Right ventricle myocardium superior (tissue), 1 donor: ENCODE measurements around the gene CD300C. TPM values are rescaled to one million over a fixed set of nuclear protein-coding genes. Genes with fewer than 3 reads are reported as not detected.
"Not testable (repeated sequence)": the region's sequence is repeated elsewhere in the genome, so short reads cannot be mapped to it uniquely, and the experiment has no call there.

Experiments used
- ATAC-seq: fragments of 200-7000 bp; cut with Tn5 transposase; one replicate; pipeline ENCODE4 v1.9.1; 2020; ENCODE audit warnings: mild to moderate bottlenecking; ENCODE audit not compliant: poor library complexity
- DNase-seq: peaks from one replicate; pipeline ENCODE4 v3.0.0-alpha.2; 2020
- intact Hi-C: fragments of 100-400 bp; cut with DNase I; formaldehyde crosslinking; loops from one replicate; pipeline ENCODE4 v1.11.2; 2022
- total RNA-seq: library from RNA; stranded (reverse); fragmentation: NEBNext Ultra II Directional; extraction: Animal tissue kit (Norgen Biotek cat#: 25700); gene quantifications from one replicate; pipeline ENCODE4 v1.2.1, GENCODE V29; 2021
- donor health status: DM: no; HTN: yes; CAD: no; lungs with severe emphysema.

Gene CD300C
- total RNA-seq, 1 donor from 2014 or later = 1.00 TPM

DNA sequence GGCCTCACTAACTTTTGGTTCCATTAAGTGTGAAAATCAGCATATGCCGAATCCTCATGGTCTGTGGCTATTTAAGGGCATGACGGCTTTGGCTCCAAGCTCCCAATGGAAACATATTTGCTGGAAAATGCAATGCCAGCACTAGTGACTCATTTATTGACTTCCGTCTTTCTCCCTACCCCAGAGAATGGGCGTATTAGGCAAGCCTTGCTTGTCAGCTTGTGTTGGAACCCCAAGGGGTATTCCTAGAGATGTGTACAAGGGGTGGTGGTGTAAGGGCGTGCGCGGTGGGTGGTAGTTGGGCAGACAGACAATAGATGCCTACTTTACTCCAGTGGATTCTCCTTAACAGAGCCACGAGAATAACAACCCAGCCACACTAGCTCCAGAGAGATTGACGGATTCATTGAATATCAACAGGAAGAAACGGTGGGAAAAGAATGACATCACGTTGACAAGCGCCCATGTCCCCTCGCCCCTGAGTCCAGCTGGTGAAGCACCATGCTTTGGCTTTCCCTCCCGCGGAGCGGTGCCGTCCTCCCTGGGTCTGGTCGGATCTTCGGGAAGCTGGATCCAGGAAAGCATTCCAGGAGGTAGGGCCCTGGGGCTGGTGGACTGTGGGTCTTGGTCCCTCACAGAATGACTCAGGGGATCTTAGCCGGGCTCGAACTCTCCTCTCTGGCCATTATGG is 25.0 kb downstream of the CD300C start:
- peak; percentile 47 for DNase-seq

DNA sequence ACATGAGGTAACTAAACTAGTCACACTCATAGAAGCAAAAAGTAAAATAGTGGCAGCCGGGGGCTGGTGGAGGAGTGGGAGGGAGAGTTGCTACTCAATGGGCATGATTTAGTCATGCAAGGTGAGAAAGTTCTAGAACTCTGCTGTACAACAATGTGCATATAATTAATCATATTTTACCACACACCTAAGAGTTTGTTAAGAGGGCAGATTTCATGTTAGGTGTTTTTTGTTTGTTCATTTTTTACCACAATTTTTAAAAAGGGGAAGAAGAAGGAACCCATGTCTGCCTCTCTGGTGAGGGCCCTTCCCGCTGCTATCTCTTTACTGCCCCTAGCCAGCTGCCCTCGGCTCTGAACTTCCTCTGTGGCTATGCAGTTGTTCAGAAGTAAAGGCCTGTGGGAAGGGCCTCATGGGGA is 25.9 kb downstream of the CD300C start:
- intact Hi-C loops = no loop called here
- peak; percentile 62 for DNase-seq
- ATAC-seq = peak; percentile 65

More for the DNA sequence above, 25.0 kb downstream of the CD300C start:
- intact Hi-C loops = no loop called here
- ATAC-seq = peak; percentile 80

DNA sequence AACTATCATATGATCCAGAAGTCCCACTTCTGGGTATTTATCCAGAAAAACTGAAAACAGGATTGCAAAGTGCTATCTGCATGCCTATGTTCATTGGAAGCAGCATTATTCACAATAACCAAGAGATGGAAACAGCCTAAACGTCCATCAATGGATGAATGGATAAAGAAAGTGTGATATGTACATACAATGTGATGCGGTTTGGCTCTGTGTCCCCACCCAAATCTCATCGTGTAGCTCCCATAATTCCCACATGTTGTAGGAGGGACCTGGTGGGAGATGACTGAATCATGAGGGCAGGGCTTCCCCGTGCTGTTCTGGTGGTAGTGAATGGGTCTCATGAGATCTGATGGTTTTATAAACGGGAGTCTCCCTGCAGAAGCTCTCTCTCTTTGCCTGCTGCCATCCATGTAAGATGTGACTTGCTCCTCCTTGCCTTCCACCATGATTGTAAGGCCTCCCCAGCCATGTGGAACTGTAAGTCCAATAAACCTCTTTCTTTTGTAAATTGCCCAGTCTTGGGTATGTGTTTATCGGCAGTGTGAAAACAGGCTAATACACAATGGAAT is 27.4 kb downstream of the CD300C start:
- DNase-seq, intact Hi-C loops, ATAC-seq: not testable (repeated sequence)

DNA sequence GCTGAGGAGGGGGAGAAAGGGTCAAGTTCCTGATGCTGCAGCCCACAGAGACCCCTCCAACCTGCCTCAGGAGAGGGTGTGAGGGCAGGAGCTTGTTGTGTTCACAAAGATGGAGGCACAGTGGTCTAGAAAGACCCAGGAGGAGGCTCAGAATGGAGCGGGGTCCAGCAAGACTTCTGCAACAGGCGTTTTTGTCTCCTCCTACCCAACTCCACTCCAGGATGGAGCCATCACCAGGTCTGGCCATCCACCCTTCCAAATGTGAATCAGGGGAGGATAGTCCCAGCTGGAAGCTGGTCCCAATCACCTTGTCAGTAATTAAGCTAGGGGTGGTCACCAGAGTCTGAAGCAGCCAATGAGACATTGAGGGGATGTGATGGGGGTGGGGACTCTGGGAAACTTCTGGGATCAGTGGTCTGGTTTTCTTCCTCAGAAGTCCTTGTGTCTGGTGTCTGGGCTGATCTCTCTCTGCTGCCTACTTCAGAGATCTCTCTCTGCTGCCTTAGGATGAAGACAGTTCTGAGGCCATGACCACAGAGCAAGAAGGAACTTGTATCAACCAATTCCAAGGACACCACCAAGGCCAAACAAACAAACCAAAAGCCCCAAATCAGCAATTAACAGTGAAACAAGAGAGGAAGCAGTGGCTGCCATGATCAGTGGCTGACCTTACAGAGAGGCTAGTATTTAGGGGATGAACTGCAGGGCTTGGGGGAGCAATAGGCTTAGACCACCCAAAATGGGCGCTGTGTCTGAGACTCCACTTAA is 29.2 kb downstream of the CD300C start:
- intact Hi-C loops = no loop called here
- DNase-seq (no peak), ATAC-seq (no peak)

DNA sequence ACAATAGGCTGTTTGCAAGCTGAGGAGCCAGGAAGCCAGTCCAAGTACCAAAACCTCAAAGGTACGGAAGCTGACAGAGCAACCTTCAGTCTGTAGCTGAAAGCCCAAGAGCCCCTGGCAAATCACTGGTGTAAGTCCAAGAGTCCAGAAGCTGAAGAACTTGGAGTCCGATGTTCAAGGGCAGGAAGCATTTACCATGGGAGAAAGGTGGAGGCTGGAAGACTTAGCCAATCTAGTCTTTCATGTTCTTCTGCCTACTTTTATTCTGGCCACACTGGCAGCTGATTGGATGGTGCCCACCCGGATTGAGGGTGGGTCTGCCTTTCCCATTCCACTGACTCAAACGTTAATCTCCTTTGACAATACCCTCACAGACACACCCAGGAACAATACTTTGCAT is 30.0 kb downstream of the CD300C start:
- no peak for ATAC-seq
- no peak for DNase-seq
- intact Hi-C loops = no loop called here

DNA sequence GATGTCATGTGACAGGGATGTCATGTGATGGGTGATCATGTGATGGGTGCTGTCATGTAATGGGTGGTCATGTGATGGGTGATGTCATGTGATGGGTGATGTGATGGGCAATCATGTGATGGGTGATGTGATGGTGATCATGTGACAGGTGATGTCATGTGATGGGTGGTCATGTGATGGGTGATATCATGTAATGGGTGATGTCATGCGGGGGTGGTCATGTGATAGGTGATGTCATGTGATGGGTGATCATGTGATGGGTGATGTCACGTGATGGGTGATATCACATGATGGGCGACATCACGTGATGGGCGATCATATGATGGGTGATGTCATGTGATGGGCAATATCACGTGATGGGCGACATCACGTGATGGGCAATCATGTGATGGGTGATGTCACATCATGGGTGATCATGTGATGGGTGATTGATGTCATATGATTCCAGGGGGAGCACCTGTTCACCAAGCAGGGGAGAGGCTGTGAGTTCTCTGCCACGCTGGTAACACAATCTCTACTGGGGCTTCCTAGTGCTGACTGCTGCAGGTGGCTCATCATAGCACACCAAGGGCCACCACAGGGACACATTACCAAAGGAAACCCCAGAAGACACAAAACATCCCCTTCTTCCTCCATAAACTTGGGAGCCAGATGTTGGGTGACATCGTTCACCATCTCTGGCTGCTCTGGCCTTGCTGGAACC is 31.1 kb downstream of the CD300C start:
- ATAC-seq (no peak), DNase-seq (no peak)
- intact Hi-C loops = no loop called here

DNA sequence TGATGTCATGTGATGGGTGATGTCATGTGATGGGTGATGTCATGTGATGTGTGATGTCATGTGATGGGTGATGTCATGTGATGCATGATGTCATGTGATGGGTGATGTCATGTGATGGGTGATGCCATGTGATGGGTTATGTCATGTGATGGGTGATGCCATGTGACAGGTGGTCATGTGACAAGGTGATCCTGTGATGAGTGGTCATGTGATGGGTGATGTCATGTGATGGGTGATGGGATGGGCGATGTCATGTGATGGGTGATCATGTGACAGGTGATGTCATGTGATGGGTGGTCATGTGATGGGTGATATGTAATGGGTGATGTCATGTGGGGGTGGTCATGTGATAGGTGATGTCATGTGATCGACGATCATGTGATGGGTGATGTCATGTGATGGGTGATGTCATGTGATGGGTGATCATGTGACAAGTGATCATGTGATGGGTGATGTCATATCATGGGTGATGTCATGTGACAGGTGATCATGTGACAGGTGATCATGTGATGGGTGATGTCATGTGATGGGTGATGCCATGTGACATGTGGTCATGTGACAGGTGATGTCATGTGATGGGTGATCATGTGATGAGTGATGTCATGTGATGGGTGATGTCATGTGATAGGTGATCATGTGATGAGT is 31.8 kb downstream of the CD300C start:
- intact Hi-C loops = no loop called here
- ATAC-seq (no peak), DNase-seq (no peak)

DNA sequence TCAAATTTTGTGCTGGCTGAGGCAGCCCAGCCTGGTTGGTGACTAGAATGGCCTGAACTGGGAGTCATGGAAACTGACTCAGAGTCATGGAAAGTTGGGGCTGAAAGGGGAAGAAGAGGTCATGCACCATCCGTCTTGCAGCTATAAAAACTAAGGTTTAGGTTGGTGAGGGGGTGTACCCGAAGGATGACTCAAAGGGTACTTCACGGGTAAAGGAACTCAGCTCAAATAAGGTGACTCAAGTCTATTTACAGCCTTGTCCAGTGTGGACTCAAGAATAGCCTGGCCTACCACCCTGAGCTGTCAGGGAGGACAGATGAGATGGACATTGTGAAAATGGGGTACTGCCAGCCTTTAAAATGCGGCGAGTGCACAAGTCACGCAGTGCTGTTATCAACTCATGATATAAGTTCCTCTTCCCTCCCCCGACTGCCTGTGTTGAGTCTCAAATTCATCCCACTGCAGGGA is 33.3 kb downstream of the CD300C start:
- intact Hi-C loops = no loop called here
- ATAC-seq (peak; percentile 32), DNase-seq (no peak)

DNA sequence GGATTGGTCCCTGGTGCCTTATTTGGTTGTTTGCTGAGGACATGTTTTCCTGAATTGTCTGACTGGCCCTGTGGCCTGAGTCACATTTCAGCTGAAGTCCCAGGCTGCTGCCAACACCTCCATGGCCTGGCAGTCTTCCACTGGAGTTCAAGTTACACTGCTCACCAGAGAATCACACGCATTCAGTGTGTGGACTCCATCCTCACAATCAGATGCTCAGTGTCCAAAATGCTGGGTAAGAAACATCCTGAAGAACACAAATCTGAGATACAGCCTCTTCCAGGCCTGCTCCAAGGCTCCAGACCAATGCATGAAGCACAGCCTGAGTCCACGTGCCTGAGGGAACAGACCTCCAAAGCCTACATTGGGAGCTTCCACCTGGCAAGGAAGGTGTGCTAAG is 33.9 kb downstream of the CD300C start:
- intact Hi-C loops = no loop called here
- ATAC-seq (peak; percentile 85), DNase-seq (peak; percentile 64)

DNA sequence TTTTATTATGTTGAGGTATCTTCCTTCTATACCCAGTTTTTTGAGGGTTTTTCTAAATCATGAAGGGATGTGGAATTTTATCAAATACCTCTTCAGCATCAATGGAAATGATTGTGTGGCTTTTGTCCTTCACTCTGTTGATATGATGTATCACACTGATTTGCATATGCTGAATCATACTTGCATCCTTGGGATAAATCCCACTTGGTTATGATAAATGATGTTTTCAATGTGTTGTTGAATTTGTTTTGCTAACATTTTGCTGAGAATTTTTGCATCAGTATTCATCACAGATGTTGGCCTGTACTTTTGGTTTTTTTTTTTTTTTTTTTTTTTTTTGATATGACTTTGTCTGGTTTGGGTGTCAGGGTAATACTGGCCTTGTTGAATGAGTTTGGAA is 37.8 kb downstream of the CD300C start:
- ATAC-seq (no peak), DNase-seq (no peak)
- intact Hi-C loops = no loop called here

DNA sequence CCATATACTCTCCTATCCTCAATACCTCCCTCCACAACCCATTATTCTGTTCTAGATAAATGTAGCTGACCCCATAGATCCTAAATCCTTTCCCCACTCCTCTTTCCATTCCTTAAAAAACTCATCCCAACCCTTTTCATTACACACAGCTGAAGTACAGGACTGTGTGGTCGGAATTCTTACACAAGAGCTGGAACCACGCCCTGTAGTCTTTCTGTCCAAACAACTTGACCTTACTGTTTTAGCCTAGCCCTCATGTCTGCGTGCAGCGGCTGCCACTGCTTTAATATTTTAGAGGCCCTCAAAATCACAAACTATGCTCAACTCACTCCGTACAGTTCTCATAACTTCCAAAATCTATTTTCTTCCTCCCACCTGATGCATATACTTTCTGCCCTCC is 42.0 kb downstream of the CD300C start:
- DNase-seq, ATAC-seq, intact Hi-C loops: not testable (repeated sequence)

DNA sequence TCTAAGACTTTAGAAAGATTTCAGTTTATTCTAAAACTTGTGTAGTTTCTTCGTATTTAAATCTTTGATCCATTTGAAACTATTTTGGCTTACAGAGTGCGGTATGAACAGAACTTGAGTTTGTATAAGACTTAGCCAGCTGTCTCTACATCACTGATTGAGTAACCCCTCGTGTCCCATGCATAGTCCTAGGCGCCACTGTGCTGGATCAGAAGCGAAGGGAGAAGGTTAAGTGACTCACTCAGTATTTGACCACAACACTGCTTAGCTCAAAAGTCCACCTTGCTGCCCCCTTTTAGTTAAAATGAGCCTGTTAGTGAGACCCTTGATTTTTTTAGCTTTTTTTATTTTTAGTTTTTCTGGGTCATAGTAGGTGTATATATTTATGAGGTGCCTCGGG is 43.1 kb downstream of the CD300C start:
- ATAC-seq (no peak), DNase-seq (no peak)
- intact Hi-C loops = no loop called here

DNA sequence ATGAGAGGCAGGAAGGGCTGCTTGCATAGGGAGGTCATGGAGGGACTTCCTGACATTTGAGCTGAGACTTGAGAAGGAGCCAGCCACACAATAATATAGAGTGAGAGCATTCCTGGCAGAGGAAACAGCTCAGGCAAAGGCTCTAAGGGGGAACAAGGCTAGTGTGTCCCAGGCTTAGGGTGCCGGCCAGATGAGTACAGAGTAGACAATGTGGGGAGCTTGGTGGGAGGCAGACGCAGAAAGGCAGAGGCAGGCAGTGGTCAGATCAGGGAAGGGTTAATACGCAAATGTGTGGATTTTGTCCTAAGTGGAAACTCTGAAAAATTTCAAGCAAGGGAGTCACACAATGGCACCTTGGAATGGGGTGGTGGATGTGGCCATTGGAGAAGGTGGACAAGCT is 45.9 kb downstream of the CD300C start:
- intact Hi-C loops = loop anchor here (10.0 kb wide), 1 partner anchor 195 kb away; no protein-coding TSS in a partner anchor

DNA sequence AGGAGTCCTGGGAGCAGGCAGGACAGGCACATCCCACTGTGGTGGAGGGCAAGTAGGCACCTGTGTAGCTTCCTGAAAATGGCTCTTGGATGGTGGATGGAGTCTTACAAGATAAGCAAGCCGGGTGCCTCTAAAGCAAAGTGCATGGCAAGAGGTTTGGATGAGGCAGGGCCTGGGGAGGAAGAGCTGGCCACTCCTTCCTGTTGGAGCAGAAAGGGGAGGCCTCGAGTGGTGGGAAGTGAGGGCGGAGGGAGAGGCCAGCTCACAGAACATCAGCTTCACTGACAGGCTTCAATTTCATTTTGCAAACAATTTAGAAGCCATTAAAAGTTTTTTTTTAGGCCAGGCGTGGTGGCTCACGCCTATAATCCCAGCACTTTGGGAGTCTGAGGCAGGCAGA is 48.4 kb downstream of the CD300C start:
- ATAC-seq (no peak), DNase-seq (no peak)
- intact Hi-C loops = loop anchor here (10.0 kb wide), 1 partner anchor 193 kb away; no protein-coding TSS in a partner anchor

More for the DNA sequence above, 45.9 kb downstream of the CD300C start:
- no peak for DNase-seq
- ATAC-seq = no peak

DNA sequence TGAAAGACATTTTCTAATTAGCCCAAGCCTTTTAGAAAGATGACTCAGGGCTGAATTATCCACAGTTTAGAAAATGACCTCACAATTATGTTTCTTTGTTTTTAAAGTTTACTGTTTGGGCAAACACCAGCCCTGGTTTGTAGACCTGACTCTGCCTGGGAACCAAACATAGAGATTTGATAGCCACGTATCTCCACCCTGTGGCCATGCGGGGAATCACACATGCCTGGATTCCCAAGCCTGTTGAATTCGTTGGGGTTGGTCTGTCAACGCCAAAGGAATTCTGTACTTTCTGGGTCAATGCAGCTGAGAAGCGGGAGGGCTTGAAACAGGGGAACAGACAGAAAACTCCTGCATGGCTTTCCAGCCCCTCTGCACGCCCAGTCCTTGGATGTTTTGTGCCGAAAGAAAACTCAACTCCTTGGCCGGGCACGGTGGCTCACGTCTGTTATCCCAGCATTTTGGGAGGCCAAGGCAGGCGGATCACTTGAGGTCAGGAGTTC is 52.5 kb downstream of the CD300C start:
- DNase-seq (peak; percentile 80), ATAC-seq (peak; percentile 79)
- intact Hi-C loops = loop anchor here (5.0 to 10.0 kb wide), 2 partner anchors 126 to 189 kb away; partner anchors contain the start of gene GPR142

DNA sequence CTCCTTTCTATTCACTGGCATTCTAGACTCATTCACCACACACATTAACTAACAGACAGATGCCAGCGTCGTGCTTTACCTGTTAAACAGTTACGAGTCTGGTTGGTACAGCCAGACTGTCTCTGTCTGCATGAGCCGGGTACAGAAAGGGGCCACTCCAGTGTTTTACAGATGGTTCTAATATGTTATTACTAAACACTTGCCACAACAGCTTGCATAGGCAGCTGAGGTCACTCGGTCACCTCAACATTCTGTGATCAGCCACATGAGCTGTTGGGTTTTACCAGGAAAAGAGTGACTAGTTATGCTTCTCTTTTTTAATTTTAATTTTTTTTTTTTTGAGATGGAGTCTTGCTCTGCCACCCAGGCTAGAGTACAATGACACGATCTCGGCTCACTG is 54.3 kb downstream of the CD300C start:
- ATAC-seq = no peak
- DNase-seq = no peak
- intact Hi-C loops = loop anchor here (5.0 to 10.0 kb wide), 2 partner anchors 124 to 187 kb away; partner anchors contain the start of gene GPR142
